Stimulated activated CD8-positive, alpha-beta memory T cell treated with anti-CD3 and anti-CD28 coated beads, Interleukin-12 subunit alpha, Interleukin-12 subunit beta, amount 100 ng/mL, for 24 hours (primary cell): ENCODE data around the gene ATP6V0E2.
"Not testable (repeated sequence)": the region's sequence is repeated elsewhere in the genome, so short reads cannot be mapped to it uniquely, and the experiment has no call there.

ENCODE experiments used
- DNase-seq: peaks from one replicate; pipeline ENCODE4 v3.0.0-alpha.2; 2020; ENCODE audit errors: extremely low read depth

The ATP6V0E2 gene

DNA sequence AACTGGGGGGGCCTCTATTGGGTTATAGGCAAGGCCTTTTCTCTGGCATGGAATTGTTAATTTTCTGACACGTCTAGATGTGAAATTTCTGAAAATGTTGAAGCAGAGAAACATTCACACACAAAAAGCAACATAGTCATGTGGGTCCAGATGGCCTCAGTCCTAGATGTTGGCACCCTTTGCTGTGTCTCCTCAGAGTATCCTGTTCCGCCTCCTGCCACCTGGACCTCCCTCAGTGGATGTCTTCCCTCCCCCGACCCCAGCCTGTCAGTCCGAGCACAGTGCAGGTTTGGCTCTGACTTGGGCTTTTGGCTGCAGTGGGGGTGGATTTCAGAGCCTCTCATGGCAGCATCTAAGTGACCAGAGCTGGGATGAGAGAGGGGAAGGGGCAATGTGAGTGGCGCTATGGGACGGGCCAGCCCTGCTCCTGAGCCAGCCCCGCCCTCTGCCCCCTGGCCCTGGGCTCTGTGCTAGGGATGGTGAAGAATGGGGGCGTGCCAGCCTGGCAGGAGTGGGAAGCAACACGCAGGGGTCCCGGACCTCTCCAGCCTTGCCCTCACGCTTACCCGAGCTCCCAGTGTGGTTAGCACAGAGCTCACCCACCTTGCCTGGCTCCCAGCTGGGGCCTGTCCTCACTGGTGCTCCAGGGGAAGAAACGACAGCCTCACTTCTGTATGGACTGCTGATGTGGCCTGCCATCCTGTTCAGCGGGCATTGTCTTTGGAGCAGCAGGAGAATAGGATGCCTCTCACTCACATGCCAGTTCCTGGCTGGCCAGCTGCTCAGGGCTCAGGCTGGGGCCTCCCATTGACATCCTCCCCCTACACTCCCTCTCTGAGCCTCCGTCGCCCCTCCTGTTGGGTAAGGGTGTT, 6.2 kb downstream of the ATP6V0E2 start:
- DNase-seq: no peak

DNA sequence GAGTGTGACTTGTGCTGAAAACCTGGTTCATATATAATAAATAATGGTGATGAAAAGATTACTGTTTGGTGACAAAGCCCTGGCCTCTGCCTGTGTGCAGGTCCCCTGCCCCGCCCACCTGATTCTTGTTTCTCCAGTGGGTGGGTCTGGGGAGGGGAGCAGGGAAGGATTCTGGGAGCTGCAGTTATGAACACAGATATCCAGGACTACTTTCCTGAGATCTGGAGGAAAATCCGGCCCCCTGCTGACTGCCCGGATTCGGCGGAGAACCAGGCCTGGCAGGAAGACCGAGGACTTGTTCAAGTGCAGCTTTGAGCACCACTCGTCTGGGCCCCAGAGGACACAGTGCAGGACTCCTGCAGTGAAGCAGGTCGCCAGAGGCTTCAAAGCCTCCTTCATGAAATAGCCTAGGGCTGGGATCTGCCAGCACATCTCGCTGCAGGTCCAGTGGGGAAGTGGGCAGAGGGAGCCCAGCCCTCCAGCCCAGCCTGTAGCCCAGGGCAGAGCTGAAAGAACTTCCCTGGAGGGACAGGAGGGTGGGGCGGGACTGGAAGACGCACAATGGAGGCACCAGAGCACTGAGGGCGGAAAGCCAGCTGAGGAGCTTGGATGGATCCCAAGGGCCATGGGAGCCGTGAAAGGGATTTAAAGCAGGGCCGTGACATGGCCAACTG, 7.0 kb downstream of the ATP6V0E2 start:
- no peak for DNase-seq

DNA sequence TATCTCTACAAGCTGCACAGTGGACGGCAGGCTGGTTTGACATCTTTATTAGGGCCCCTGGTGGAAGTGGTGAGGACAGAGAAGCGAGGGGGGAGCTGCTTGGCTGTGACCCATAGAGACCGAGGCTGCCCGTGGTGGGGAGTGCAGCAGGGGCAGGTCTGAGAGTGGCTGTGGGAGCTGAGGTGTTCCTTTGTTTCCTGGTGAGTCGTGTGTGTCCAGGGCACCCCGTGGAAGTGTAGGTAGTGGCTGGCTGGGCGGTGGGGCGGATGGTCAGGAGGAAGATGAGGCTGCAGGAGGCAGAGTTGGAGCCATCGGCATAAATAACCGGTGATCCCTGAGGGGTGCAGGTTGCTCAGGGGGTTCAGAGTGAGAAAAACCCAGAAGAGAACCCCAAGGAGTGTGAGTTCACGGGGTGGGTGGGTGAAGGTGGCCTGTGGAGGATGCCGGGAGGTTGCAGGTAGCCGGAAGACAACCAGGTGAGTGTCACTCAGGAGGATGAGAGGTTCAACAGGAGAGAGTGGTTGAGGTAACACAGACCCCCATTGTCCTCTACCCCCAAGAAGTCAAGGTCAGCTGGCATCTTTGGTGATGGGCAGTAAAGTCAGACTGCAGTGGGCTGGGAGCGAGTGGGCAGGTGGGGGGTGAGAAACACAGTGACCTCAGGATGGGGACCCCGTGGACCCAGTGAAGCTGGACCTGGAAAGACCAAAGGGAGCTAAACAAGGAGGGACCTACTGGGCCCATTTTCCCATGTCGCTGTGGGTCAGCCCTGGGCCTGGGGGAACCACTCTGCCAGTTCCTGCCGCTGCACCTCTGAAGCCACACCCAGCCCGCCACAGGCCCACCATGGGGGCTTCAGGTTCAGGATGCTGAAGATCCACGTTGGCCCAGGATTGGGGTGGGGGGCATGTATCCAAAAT, 7.8 kb downstream of the ATP6V0E2 start:
- no peak for DNase-seq

DNA sequence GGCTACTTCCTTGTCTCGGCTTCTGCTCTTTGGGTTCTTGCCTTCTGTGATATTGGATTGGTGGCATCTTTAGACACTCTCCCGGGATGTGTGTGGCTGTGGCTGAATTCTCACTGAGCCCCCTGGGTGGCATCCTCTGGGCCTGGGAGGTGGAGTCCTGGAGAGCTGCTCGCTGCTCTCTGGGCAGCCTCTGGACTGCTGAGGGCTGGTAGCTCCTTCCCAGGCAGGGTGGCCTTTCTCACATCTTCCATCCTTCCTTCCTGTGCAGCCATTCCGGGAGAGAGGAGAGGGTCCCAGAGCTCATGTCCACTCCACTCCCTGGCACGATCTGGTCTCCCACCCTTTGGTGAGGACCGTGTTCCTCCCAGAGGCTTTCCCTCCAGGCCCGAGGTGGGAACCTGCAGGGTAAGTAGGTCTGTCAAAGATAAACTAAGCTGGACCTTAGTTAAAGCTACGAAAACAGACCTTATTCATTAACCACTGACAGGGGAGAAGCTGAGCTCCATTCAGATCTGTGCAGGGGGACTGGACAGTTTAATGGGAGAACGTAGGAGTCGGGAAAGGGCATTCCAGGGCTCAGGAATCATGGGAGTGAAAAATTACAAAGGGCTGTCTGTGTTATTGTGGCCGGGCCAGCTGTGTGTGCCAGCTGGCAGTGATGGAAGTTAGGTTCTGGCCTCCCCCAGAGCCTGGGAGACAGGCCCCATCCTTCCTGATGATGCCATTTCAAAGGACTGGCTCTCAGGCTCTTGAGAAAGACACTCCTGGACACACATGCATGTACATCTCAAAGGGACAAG, 8.7 kb downstream of the ATP6V0E2 start:
- no peak for DNase-seq

DNA sequence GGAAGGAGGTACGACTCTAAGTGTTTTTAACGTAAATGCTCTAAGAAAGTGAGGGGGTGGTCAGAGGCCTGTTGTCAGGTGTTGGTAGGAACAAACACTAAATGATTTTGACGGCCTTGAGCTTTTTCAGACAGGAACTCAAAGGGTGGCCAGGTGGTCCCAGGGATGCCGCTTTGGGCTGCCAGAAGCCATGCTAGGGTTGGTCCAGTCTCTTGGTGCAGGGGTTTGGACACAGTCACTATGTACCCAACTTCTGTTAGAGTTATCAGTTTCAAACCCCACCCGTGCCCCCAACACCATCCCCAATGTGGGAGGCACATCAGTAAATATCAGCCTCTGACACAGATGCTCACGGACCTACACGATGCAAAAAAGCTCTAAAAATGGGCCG, 9.3 kb downstream of the ATP6V0E2 start:
- DNase-seq: no peak

DNA sequence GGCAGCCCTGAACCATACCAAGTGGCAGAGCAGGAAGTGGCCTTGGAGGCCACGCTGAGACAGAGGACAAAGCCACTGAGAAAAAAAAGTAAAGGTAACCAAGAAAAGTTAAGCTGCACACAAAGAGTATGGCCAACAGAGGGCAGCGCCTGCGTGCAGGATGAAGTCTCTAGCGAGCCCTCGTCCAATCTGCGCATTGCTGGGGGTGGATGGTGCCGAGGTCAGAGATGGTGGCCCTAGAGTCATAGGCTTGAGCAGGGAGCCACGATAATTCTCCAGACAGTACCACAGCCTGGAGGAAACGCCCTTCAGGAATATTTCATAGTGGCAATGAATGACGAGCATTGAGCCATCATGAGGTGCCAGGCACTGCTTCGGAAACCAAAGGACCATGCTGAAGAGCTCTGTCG, 9.7 kb downstream of the ATP6V0E2 start:
- no peak for DNase-seq

DNA sequence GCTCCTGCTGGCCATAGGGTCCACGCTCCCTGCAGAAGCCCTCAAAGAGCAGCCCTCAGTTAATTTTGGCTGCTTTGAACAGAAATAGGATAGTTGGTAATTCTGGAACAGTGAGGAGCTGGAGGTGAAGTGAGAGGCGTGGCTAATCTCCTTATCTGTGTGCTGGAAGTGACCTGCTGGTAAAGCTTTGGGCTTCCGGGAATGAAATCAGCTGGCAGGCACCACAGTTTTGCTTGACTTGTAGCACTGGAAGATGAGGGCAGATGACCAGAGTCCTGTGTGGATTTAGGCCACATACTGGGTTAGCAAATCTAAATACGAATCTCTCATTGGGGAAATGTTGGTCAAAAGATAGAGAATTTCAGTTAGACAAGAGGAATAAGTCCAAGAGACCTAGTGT, 10.2 kb downstream of the ATP6V0E2 start:
- no peak for DNase-seq

DNA sequence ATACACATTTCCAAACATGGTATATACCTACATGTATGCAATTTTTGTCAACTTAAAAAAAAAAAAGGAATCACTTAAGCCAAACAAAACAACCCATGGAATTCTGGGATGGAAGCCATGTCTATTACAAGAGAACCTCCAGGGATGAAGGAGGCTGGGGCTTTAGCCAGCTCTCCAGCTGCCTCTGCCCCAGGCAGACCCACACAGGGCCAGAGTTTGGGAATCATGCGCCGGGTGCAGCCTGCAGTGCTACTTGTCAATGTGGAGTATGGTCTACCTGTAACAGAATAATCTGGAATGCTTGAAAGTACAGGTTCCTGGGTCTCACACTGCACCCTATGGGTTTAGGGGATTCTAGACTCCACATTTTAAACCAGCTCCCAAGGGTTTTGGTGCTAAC, 10.8 kb downstream of the ATP6V0E2 start:
- no peak for DNase-seq

DNA sequence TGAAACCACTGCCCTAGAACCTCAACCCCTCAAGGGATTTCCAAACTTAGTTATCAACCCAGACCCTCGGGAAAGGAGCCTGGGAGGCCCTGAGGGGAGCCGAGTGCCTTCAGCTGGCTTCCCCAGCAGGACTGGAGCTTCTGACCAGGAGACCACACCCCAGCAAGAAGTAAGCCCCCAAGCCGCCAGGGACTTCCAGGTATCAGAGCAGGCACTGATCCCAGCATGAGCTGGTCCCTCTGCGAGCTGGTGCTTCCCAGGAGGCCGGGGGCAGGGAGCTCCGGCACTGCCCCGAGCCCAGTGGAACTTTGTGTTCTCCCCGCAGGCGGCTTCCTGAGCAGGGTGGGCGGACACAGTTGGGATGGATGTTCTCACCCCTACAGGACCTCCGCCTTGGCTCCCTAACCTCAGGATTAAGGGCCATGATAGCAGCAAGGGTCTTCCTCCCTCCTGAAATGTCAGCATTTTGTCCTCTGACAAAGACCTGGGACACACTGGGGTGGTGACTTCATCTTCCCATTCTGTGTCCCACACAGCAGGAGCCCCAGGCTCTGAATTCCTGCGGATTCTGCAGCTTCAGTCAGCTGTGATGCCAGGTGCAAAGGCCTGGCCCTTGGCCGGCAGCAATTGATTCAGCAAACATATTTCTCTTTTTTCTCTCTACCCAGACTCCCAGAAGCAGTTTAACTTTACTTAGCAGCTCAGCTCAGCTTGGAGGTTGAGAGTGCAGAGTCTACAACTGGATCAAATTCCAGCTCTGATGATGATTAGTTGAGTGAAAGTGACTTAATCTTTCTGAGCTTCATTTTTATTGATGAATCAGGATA, 11.6 kb downstream of the ATP6V0E2 start:
- no peak for DNase-seq

DNA sequence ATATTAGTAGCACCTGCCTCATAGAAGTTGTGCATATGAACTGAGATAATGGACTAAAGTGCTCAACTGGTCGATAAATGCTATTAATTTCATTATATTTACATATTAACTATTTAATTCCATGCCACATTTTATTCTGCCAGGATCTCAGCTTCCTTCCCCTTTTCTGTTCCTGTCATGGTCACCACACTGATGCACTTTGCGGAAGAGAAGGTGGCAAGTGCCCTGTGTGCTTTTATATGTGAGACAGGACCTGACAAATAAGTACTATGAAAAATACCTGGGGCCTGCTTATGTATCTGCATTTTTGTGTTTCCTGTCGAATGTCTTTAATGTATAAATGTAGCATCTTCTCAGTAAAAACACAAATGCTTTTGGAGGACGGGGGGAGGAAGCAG, 12.2 kb downstream of the ATP6V0E2 start:
- DNase-seq: no peak

DNA sequence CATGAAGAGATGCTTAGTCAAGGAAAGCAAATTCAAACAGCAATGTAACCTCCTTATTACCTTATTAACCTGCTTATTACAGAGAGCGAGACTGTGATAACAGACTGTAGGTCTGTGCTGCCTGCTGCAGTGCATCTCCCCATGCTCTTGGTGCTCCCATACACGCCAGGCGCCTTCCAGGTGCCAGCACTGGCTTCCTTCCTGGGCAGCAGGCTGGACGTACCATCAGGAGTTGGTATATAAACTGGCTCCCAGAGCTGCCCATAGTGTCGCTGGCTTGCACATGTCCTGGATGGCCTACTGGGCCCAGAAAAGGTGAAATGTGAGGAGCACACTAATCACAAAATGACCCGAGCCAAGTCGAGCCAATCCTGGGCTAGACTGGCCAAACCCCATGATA, 13.5 kb downstream of the ATP6V0E2 start:
- DNase-seq: no peak

DNA sequence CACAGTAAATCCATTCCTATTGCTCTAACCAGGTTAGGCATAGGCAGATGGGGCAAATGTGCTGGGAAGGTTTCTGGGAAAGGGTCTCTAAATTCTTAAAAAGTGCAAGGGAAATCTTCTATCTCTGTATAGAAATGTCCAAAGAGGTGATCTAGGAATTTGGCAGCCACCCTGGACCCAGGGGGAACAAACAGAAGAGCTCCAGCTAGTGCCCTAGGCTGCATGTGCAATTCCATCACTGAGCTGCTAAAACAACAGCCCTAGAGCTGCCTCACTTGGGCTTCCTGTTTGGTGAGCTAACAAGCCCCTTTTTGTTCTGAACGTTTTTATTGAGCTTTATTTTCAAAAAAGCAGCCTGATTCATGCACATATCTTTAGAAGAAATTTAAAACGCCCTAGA, 16.9 kb downstream of the ATP6V0E2 start:
- not testable (repeated sequence) for DNase-seq

DNA sequence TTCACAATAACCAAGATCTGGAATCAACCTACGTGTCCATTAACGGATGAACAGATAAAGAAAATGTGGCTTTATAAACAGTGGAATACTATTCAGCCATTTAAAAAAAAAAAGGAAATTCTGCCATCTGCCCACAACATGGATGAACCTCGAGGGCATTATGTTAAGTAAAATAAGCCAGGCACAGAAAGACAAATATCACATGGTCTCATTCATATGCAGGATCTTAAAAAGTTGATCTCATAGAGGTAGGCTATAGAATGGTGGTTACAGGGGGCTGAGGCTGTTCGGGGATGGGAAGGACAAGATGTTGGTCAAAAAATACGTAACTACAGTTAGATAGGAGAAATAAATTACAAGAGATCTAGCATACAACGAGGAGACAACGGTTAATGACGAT, 21.2 kb downstream of the ATP6V0E2 start:
- not testable (repeated sequence) for DNase-seq

DNA sequence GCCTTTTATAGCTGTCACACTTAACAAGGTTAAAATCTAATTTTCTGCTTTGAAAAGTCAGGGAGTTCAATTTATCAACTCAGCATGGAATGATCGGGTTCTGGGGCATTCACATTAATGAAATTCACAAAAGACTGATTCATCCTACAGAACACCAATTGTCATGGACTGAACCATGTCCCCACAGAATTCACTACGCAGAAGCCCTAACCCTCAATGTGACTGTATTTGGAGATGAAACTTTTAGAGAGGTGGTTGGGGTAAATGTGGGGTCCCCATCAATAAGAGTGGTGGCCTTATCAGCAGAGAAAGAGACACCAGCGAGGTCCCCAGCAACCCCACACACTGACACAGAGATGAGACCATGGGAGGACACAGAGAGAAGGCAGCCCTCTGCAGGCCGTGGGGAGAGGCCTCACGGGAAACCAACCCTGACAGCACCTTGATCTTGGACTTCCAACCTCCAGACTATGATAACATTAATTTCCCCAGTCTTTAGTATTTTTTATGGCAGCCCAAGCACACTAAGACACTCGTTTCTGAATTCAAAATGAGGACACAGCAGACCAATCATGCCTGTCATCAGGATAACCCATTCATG, 34.1 kb downstream of the ATP6V0E2 start:
- not testable (repeated sequence) for DNase-seq

DNA sequence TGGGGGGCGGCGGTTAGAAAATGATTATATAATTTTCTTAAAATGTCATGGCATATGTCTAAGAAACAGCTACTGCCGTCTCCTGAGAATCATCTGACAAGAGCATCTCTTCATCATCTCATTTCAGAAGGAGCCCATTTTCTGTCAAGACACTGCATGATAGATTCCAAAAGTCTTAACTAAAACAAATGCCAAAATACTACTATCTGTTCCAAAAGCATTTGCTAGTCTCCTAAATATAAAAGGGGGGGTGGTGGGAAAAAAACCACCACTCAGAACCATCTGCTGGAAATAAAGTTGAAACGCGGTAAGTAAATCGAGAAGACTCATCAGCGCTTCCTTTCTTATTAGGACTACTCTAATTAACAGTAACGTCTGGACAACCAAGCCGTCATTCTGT, 36.5 kb downstream of the ATP6V0E2 start:
- not testable (repeated sequence) for DNase-seq

DNA sequence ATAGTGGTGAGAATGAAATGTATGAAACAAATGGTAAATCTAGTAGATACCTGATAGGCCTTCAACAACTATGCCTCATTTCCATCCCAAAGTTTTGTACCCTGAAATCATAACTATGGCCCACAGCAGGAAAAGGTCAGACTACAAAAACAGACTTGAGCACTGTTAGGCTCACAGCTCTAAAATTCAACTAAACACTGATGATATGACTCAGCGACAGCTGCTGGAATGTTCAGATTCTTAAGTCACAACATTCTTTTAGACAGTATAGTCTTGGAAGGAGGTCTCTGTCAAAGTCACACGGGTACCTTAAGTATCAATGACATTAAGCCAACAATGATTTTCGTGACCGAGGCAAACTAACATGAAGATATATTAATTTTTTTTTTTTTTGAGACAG, 38.4 kb downstream of the ATP6V0E2 start:
- not testable (repeated sequence) for DNase-seq

DNA sequence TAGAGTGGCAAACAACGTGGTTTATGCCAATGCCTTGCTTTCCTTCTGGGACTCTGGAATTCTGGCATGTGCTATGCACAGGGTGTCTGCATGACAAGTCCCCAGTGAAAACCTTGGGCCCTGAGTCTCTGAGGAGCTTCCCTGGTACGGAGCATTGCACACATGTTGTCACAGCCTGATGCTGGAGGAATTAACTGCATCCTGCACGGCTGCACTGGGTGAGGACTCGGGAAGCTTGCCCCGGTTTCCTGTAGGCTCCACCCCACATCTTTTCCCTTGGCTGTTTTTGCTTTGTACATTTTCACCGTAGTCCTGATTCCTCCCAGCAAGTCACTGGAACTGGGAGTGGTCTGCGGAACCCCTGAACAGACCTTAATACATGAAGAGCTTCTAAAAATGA, 52.6 kb downstream of the ATP6V0E2 start:
- DNase-seq: not testable (repeated sequence)
